Thyroid gland (tissue), 4 donors: ENCODE results near the gene FOXA3. TPM values are rescaled to one million over a fixed set of nuclear protein-coding genes. Genes with fewer than 3 reads are reported as not detected.
"Not testable (repeated sequence)": the region's sequence is repeated elsewhere in the genome, so short reads cannot be mapped to it uniquely, and the experiment has no call there.

Source experiments
- DNase-seq, 2 donors: peaks; one replicate each; pipeline ENCODE4 v3.0.0-alpha.2; 2019
- H3K27ac ChIP-seq, 3 donors: fragments of 200-600 bp; sonication (generic); 1 replicate in 2 of 3; 2 replicates in 1 of 3; pipeline ENCODE4 v1.5.1; 2016 to 2019; ENCODE audit warnings: mild to moderate bottlenecking in 1 of 3, moderate library complexity in 1 of 3
- H3K27me3 ChIP-seq: fragments of 200-600 bp; sonication (generic); one replicate; pipeline ENCODE4 v1.5.1; 2019
- H3K36me3 ChIP-seq, 2 donors: fragments of 200-600 bp; sonication (generic); one replicate each; pipeline ENCODE4 v1.5.1; 2016 to 2019
- H3K4me1 ChIP-seq, 2 donors: fragments of 200-600 bp; sonication (generic); one replicate each; pipeline ENCODE4 v1.5.1; 2017 to 2019
- H3K4me3 ChIP-seq, 3 donors: fragments of 200-600 bp; sonication (generic); replicated peaks in 1 of 3; 1 replicate in 2 of 3; 2 replicates in 1 of 3; pipeline ENCODE4 v1.5.1; 2016; ENCODE audit warnings: mild to moderate bottlenecking in 1 of 3
- H3K9me3 ChIP-seq: fragments of 200-600 bp; sonication (generic); one replicate; pipeline ENCODE4 v1.5.1; 2017
- CTCF ChIP-seq, 6 experiments: fragments of 200-600 bp in 3 of 6; fragments of 450-650 bp in 3 of 6; sonication (generic) in 3 of 6; IDR thresholded peaks; one replicate each; pipeline ENCODE4 v1.5.1; 2016 to 2019; ENCODE audit warnings: antibody characterized with exemption in 6 of 6, mild to moderate bottlenecking in 2 of 6, inconsistent platforms in 1 of 6, moderate library complexity in 1 of 6
- POLR2A ChIP-seq, 2 donors: fragments of 450-650 bp; IDR thresholded peaks; one replicate each; pipeline ENCODE4 v1.6.1; 2017; ENCODE audit warnings: antibody characterized with exemption in 2 of 2, mild to moderate bottlenecking in 2 of 2, moderate library complexity in 1 of 2
- WGBS, 2 donors: methylation state at CpG; one replicate each; pipeline ENCODE4 v1.1.5; 2017; 5-methylcytosine and 5-hydroxymethylcytosine counted together
- intact Hi-C: fragments of 100-400 bp; cut with DNase I; formaldehyde crosslinking; loops from one replicate; pipeline ENCODE4 v1.15.1; 2023
- total RNA-seq, 4 donors: library from RNA; depleted of rRNA; stranded (reverse); fragments of >200 nt; gene quantifications; one replicate each; pipeline ENCODE4 v1.2.3, GENCODE V29; 2016

The FOXA3 gene
- total RNA-seq, 4 donors from 2014 or later, result not detected

GRCh38 chr19:45864629-45865082, 530 bp downstream of the FOXA3 start:
- H3K36me3 ChIP-seq, result peaks cover 0 to under 1% of the 10 kb centered on the region in 2 donors
- no peak for TF ChIP-seq POLR2A (IDR thresholded peaks at IDR 0.05)
- no peak for TF ChIP-seq CTCF (IDR thresholded peaks at IDR 0.05)
- H3K4me3 ChIP-seq, result peak overlapping the region in 1 of 3 donors; percentile 77
- peaks cover 16 to 27% of the 10 kb centered on the region in 2 donors for H3K4me1 ChIP-seq
- H3K9me3 ChIP-seq, result no peaks in the 10 kb centered on the region
- H3K27me3 ChIP-seq, result peaks cover 6% of the 10 kb centered on the region
- intact Hi-C loops, result no loop called here
- DNase-seq, result no peak
- H3K27ac ChIP-seq, result no peak overlapping the region
- WGBS, 2 donors, result 11 to 17% methylated on average over 12 of the region's 12 CpGs

GRCh38 chr19:45865269-45865948, 1.3 kb downstream of the FOXA3 start:
- intact Hi-C loops, result no loop called here
- H3K9me3 ChIP-seq, result no peaks in the 10 kb centered on the region
- H3K36me3 ChIP-seq, result no peaks in the 10 kb centered on the region
- TF ChIP-seq CTCF (IDR thresholded peaks at IDR 0.05) (no peak), POLR2A (IDR thresholded peaks at IDR 0.05) (no peak)
- peaks cover 6% of the 10 kb centered on the region for H3K27me3 ChIP-seq
- peaks cover 16 to 27% of the 10 kb centered on the region in 2 donors for H3K4me1 ChIP-seq
- no peak overlapping the region for H3K4me3 ChIP-seq
- 67 to 68% methylated on average over 9 of the region's 9 CpGs for WGBS, 2 donors
- no peak for DNase-seq
- no peak overlapping the region for H3K27ac ChIP-seq

GRCh38 chr19:45866400-45867176, 2.5 kb downstream of the FOXA3 start:
- TF ChIP-seq CTCF (IDR thresholded peaks at IDR 0.05) (no peak), POLR2A (IDR thresholded peaks at IDR 0.05) (no peak)
- no peak overlapping the region for H3K27ac ChIP-seq
- no peak overlapping the region for H3K4me3 ChIP-seq
- H3K9me3 ChIP-seq, result no peaks in the 10 kb centered on the region
- H3K4me1 ChIP-seq, result peaks cover 15 to 18% of the 10 kb centered on the region in 2 donors
- no peak for DNase-seq
- no peaks in the 10 kb centered on the region for H3K36me3 ChIP-seq
- H3K27me3 ChIP-seq, result peaks cover 6% of the 10 kb centered on the region
- WGBS, 2 donors, result 64 to 70% methylated on average over 9 to 11 of the region's 11 CpGs
- intact Hi-C loops, result no loop called here

- H3K27me3 ChIP-seq, H3K27ac ChIP-seq, H3K9me3 ChIP-seq, intact Hi-C loops, H3K36me3 ChIP-seq, DNase-seq, H3K4me3 ChIP-seq: not testable (repeated sequence)
- peaks cover 10 to 12% of the 10 kb centered on the region in 2 donors for H3K4me1 ChIP-seq
- 58 to 64% methylated on average over 4 of the region's 4 CpGs for WGBS, 2 donors
Observed at GRCh38 chr19:45867241-45867640, 3.1 kb downstream of the FOXA3 start.

GRCh38 chr19:45870798-45871197, 6.7 kb downstream of the FOXA3 start:
- H3K9me3 ChIP-seq, result no peaks in the 10 kb centered on the region
- intact Hi-C loops, result no loop called here
- H3K4me3 ChIP-seq, result no peak overlapping the region
- no peaks in the 10 kb centered on the region for H3K4me1 ChIP-seq
- no peak for DNase-seq
- H3K27me3 ChIP-seq, result no peaks in the 10 kb centered on the region
- no peaks in the 10 kb centered on the region for H3K36me3 ChIP-seq
- WGBS, 2 donors, result 82 to 86% methylated on average over 5 of the region's 5 CpGs
- TF ChIP-seq CTCF (IDR thresholded peaks at IDR 0.05) (no peak), POLR2A (IDR thresholded peaks at IDR 0.05) (no peak)
- no peak overlapping the region for H3K27ac ChIP-seq
